ENCODE measurements around the gene RASGEF1B.

RASGEF1B gene

GRCh38 chr4:81392164-81392563 is 79.5 kb downstream of the RASGEF1B start:
- no peak for DNase-seq

- no peak for DNase-seq
These were observed 82.0 kb downstream of the RASGEF1B start for GRCh38 chr4:81389720-81390119.

- DNase-seq: peak; percentile 82
These were observed 91.3 kb downstream of the RASGEF1B start for GRCh38 chr4:81380437-81380836.

GRCh38 chr4:81378386-81378785 is 93.3 kb downstream of the RASGEF1B start:
- peak; percentile 41 for DNase-seq

- no peak for DNase-seq
These were observed 94.5 kb downstream of the RASGEF1B start for GRCh38 chr4:81377191-81377590.

- no peak for DNase-seq
These were observed 95.0 kb downstream of the RASGEF1B start for GRCh38 chr4:81376720-81377119.
